GM19240 (cell line): ENCODE results near the gene SEC14L1.

Experiments
- DNase-seq: peaks from one replicate; pipeline ENCODE4 v3.0.0; 2011; ENCODE audit warnings: low spot score; ENCODE audit not compliant: insufficient read length

SEC14L1 gene

GRCh38 chr17:77212081-77212832, 71.5 kb downstream of the SEC14L1 start:
- peak; percentile 67 for DNase-seq

- DNase-seq, result no peak
Measured at GRCh38 chr17:77212833-77213777, 72.3 kb downstream of the SEC14L1 start.

GRCh38 chr17:77213778-77214132, 73.0 kb downstream of the SEC14L1 start:
- no peak for DNase-seq

GRCh38 chr17:77214328-77214727, 73.6 kb downstream of the SEC14L1 start:
- DNase-seq, result no peak

GRCh38 chr17:77214743-77215142, 74.0 kb downstream of the SEC14L1 start:
- DNase-seq, result no peak

GRCh38 chr17:77215281-77215680, 74.5 kb downstream of the SEC14L1 start:
- no peak for DNase-seq

- DNase-seq, result no peak
Measured at GRCh38 chr17:77216486-77216885, 75.7 kb downstream of the SEC14L1 start.

- no peak for DNase-seq
Measured at GRCh38 chr17:77217123-77217522, 76.4 kb downstream of the SEC14L1 start.

GRCh38 chr17:77217566-77217965, 76.8 kb downstream of the SEC14L1 start:
- no peak for DNase-seq

- no peak for DNase-seq
Measured at GRCh38 chr17:77218902-77219301, 78.1 kb downstream of the SEC14L1 start.

GRCh38 chr17:77222356-77222755, 81.6 kb downstream of the SEC14L1 start:
- DNase-seq, result no peak

- no peak for DNase-seq
Measured at GRCh38 chr17:77223642-77224420, 83.1 kb downstream of the SEC14L1 start.

- DNase-seq, result no peak
Measured at GRCh38 chr17:77225265-77225664, 84.5 kb downstream of the SEC14L1 start.

- DNase-seq, result no peak
Measured at GRCh38 chr17:77227461-77228240, 86.9 kb downstream of the SEC14L1 start.

GRCh38 chr17:77228241-77228752, 87.5 kb downstream of the SEC14L1 start:
- no peak for DNase-seq

GRCh38 chr17:77228816-77229215, 88.0 kb downstream of the SEC14L1 start:
- DNase-seq, result no peak

- no peak for DNase-seq
Measured at GRCh38 chr17:77229786-77230435, 89.1 kb downstream of the SEC14L1 start.

GRCh38 chr17:77230436-77230830, 89.7 kb downstream of the SEC14L1 start:
- DNase-seq, result no peak

GRCh38 chr17:77231076-77231871, 90.5 kb downstream of the SEC14L1 start:
- no peak for DNase-seq
